CD4-positive, alpha-beta T cell treated with Interleukin-12 subunit alpha and Interleukin-12 subunit beta, for 1 hour (primary cell): ENCODE results near the gene TECPR2.

Source experiments
- DNase-seq: peaks from one replicate; pipeline ENCODE4 v3.0.0-alpha.2; 2020

The TECPR2 gene

GRCh38 chr14:102479107-102479506, 116.4 kb downstream of the TECPR2 start:
- DNase-seq, result no peak

DNA sequence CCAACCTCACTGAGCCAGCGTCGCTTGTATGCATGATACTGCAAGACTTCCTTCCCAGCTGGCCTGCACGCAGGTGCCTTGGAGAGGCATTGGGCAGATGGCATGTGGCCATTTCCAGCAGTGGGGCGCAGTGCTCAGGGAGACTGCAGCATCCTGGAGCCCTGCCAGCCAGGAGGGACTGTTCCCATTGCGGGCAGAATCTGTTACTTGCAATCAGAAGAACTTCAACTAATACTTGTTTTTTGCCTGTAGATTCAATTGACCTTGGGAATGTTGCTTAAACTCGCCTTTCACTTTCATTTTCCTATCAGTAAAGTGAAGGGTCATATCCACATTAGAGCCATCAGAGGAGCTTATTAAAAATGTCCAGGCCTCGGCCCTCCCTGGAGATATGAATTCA, 117.0 kb downstream of the TECPR2 start:
- no peak for DNase-seq

GRCh38 chr14:102481371-102481770, 118.6 kb downstream of the TECPR2 start:
- no peak for DNase-seq

DNA sequence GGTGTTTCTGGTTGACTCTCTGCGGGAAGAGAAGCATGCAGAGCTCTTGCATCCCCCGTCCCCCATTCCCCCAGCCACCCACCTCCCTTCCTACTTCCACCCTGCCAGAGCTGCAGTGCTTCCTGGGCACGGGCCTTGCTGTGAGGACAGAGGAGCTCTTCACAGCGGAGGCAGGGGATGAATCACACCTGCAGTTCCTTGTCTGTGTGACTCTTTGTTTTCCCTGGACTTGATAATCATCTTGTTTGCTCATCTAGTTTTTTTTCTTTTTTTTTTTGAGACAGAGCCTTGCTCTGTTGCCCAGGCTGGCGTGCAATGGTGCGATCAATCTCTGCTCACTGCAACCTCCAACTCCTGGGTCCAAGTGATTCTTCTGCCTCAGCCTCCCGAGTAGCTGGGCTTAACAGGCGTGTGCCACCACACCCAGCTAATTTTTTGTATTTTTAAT, 119.1 kb downstream of the TECPR2 start:
- DNase-seq, result no peak

DNA sequence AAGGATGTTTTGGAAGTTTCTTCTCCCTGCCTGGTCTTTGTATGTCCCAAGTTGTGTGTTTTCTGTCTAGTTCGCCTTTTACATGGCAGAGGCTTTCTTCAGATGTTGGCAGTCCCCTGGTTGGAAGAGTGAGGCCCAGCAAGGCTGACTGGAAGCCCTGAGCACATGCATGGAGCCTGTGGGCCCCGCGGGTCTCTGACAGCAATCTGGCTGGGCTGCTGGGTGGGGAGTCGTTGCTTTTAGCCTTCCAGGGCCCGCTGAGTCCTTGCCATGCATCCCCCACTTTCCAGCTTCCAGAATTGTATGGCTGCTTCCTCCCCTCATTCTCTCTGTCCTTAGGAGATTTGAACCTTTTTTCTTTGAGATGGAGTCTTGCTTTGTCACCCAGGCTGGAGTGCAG, 121.6 kb downstream of the TECPR2 start:
- no peak for DNase-seq

- no peak for DNase-seq
These were observed 123.2 kb downstream of the TECPR2 start for GRCh38 chr14:102485693-102486512.

- no peak for DNase-seq
These were observed 123.9 kb downstream of the TECPR2 start for GRCh38 chr14:102486513-102487203.

GRCh38 chr14:102487204-102487577, 124.5 kb downstream of the TECPR2 start:
- no peak for DNase-seq

DNA sequence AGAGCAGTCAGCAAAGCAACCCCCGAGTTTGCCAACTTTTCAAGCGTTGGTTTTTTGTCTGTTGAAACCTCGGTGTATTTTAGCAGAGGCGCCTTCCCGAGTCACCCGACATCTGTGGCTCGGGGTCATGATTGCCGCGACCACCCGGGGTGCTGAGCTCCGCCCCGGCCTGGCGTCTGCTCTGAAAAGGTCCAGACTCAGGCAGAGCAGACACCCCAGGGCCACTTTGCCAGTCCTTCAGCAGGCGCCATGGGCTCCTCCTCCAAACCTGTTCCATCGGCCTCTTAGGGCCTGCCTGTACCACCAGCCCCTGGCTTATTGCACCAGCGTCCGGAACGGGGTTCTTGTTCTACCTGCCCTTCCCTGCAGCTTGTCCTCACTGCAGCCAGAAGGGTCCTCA, 127.7 kb downstream of the TECPR2 start:
- DNase-seq, result no peak

DNA sequence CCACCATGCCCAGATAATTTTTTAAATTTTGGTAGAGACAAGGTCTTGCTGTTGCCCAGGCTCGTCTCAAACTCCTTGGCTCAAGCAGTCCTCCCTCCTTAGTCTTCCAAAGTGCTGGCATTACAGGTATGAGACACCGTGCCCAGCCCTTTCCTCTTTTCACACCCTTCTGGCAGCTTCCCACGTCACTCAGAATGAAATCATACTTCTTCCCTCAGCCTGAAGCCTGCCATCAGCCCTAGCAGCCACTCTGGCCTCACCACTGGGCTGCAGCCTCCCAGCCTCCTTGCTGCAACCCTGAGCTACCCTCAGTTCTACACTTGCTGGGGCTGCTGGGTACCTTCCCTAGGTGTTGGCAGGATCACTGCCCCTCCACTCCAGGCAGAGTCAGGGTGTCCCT, 128.6 kb downstream of the TECPR2 start:
- DNase-seq, result no peak

DNA sequence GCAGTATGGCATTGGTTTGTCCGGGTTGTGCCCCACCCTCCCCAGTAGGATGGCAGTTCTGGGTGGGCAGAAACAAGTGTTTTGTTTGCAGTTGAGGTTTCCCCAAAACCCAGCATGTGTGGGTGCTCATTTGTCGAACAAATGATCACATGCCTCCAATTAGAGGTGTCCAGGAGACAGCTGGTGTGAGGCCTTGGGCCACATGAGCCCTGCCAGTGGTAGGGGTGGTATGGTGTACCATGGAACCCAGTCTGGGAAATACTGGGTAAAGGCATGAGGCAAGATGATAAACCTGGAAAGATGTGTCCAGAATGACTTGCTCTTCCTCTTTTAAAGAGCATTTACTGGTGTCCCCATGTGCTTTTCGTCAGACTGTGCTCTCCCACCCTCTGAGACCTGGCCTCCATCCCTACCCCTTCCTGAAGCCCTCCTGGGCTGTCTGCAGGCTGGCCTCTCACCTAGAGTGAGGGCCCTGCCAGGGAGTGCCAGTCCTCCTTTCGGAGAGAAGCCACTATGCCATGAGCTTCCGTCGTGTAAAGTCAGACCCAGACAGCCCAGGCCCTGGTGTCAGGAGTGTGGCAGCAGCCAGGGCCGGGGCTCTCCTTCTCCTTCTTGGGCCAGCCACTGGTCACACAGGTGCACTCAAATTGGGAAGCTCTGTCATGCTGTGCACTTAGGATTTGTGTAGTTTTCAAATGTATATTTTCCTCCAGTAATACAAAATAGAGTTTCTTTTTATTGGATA, 129.2 kb downstream of the TECPR2 start:
- DNase-seq, result no peak

GRCh38 chr14:102492531-102492910, 129.8 kb downstream of the TECPR2 start:
- no peak for DNase-seq

GRCh38 chr14:102493096-102493495, 130.4 kb downstream of the TECPR2 start:
- DNase-seq, result no peak

GRCh38 chr14:102493585-102493984, 130.8 kb downstream of the TECPR2 start:
- DNase-seq, result no peak

GRCh38 chr14:102495491-102496330, 133.0 kb downstream of the TECPR2 start:
- no peak for DNase-seq

GRCh38 chr14:102496331-102496691, 133.6 kb downstream of the TECPR2 start:
- no peak for DNase-seq

- no peak for DNase-seq
These were observed 134.4 kb downstream of the TECPR2 start for GRCh38 chr14:102496958-102497744.

GRCh38 chr14:102497998-102498677, 135.4 kb downstream of the TECPR2 start:
- DNase-seq, result no peak

DNA sequence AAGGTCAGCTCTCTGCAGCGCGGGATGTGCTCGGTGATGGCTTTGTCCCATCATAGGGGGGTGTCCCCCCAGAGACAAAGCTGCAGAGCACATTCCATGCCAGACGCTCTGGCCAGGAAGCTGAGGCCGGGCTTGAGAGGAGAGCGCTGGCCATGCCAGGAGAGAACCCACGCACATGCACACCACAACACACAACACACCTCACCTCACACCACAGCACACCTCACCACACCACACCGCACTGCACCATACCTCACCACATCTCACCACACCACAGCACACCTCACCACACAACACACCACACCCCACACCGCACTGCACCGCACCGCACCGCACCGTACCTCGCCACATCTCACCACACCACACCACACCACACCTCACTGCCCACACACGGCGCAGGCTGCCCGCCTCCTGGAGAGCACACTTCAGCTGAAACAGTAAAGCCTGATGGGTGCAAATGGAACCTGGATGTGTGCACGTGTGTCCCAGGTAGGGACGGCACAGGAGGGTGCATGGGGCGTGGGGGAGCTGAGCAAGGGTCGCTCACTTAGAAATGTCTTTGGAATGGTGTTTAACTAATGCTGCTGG, 136.0 kb downstream of the TECPR2 start:
- DNase-seq, result no peak

GRCh38 chr14:102499401-102500157, 136.8 kb downstream of the TECPR2 start:
- DNase-seq, result no peak
